IPS-18c (cell line): ENCODE data around the gene LRRC30.

Experiments used
- H3K4me3 ChIP-seq: 2 replicates; pipeline ENCODE4 v1.7.0; 2013; ENCODE audit warnings: low read depth, mild to moderate bottlenecking, low read length, moderate library complexity; ENCODE audit not compliant: insufficient read depth
- H3K9me3 ChIP-seq: one replicate; pipeline ENCODE4 v1.6.1; 2013; ENCODE audit warnings: mild to moderate bottlenecking, low read length, moderate library complexity; ENCODE audit not compliant: control insufficient read depth, insufficient read depth

The LRRC30 gene

GRCh38 chr18:7233134-7233810, 2.4 kb downstream of the LRRC30 start:
- Histone ChIP-seq H3K4me3 (no peak overlapping the region), H3K9me3 (no peaks in the 10 kb centered on the region)

GRCh38 chr18:7234091-7234490, 3.2 kb downstream of the LRRC30 start:
- no peak overlapping the region for H3K4me3 ChIP-seq
- no peaks in the 10 kb centered on the region for H3K9me3 ChIP-seq

- H3K9me3 ChIP-seq = no peaks in the 10 kb centered on the region
- H3K4me3 ChIP-seq = no peak overlapping the region
Measured at GRCh38 chr18:7234956-7235355, 4.1 kb downstream of the LRRC30 start.

GRCh38 chr18:7236072-7236471, 5.2 kb downstream of the LRRC30 start:
- peaks cover 3% of the 10 kb centered on the region for H3K9me3 ChIP-seq
- no peak overlapping the region for H3K4me3 ChIP-seq

- no peak overlapping the region for H3K4me3 ChIP-seq
Measured at GRCh38 chr18:7236933-7237332, 6.0 kb downstream of the LRRC30 start.

GRCh38 chr18:7237673-7238272, 6.9 kb downstream of the LRRC30 start:
- Histone ChIP-seq H3K9me3 (peaks cover 3% of the 10 kb centered on the region), H3K4me3 (no peak overlapping the region)

More at GRCh38 chr18:7236933-7237332, 6.0 kb downstream of the LRRC30 start:
- peaks cover 3% of the 10 kb centered on the region for H3K9me3 ChIP-seq

- Histone ChIP-seq H3K4me3 (no peak overlapping the region), H3K9me3 (peaks cover 3% of the 10 kb centered on the region)
Measured at GRCh38 chr18:7242926-7243325, 12.0 kb downstream of the LRRC30 start.

- Histone ChIP-seq H3K9me3 (no peaks in the 10 kb centered on the region), H3K4me3 (no peak overlapping the region)
Measured at GRCh38 chr18:7248877-7249276, 18.0 kb downstream of the LRRC30 start.

- no peak overlapping the region for H3K4me3 ChIP-seq
- H3K9me3 ChIP-seq = no peaks in the 10 kb centered on the region
Measured at GRCh38 chr18:7254163-7254562, 23.3 kb downstream of the LRRC30 start.

- Histone ChIP-seq H3K4me3 (no peak overlapping the region), H3K9me3 (no peaks in the 10 kb centered on the region)
Measured at GRCh38 chr18:7255054-7255453, 24.2 kb downstream of the LRRC30 start.

- Histone ChIP-seq H3K4me3 (no peak overlapping the region), H3K9me3 (no peaks in the 10 kb centered on the region)
Measured at GRCh38 chr18:7255643-7256042, 24.8 kb downstream of the LRRC30 start.

- Histone ChIP-seq H3K4me3 (no peak overlapping the region), H3K9me3 (no peaks in the 10 kb centered on the region)
Measured at GRCh38 chr18:7256618-7257425, 25.9 kb downstream of the LRRC30 start.

- H3K9me3 ChIP-seq = no peaks in the 10 kb centered on the region
- no peak overlapping the region for H3K4me3 ChIP-seq
Measured at GRCh38 chr18:7257426-7257740, 26.5 kb downstream of the LRRC30 start.

GRCh38 chr18:7259475-7259874, 28.6 kb downstream of the LRRC30 start:
- H3K4me3 ChIP-seq = no peak overlapping the region
- no peaks in the 10 kb centered on the region for H3K9me3 ChIP-seq

GRCh38 chr18:7261199-7261598, 30.3 kb downstream of the LRRC30 start:
- no peaks in the 10 kb centered on the region for H3K9me3 ChIP-seq
- H3K4me3 ChIP-seq = no peak overlapping the region

GRCh38 chr18:7267973-7268372, 37.1 kb downstream of the LRRC30 start:
- H3K4me3 ChIP-seq = no peak overlapping the region

GRCh38 chr18:7269942-7270341, 39.1 kb downstream of the LRRC30 start:
- no peak overlapping the region for H3K4me3 ChIP-seq
- H3K9me3 ChIP-seq = no peaks in the 10 kb centered on the region

More at GRCh38 chr18:7267973-7268372, 37.1 kb downstream of the LRRC30 start:
- no peaks in the 10 kb centered on the region for H3K9me3 ChIP-seq
